GM12874 (cell line): Measurements from ENCODE around the gene MTA1.

Experiments used
- TF ChIP-seq, protein P1 (sequence below): IDR thresholded peaks from 2 replicates; pipeline ENCODE4 v1.5.1; 2011; ENCODE audit warnings: low read depth, mild to moderate bottlenecking, control low read depth, low read length, moderate library complexity; ENCODE audit not compliant: insufficient read depth

The MTA1 gene

DNA sequence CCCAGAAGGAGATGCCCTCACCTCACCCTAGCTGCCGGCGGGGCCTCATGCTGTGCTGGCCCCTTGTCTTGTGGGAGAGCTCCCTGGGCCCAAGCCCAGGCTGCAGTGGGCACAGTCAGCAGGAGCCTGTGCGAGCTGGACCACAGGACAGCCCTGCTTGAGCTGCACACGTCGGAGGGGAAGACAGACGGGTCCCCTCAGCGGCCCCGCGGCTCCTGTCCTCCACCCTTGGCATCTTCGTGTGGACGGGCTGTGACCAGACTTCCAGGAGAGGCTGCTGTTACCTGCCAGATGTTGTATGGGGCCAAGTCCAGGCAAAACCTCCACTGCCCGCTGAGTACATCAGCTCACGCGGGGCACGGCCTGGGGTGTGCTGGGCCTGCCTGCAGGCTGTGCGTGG is 30.7 kb upstream of the MTA1 start:
- TF ChIP-seq, protein P1, sequence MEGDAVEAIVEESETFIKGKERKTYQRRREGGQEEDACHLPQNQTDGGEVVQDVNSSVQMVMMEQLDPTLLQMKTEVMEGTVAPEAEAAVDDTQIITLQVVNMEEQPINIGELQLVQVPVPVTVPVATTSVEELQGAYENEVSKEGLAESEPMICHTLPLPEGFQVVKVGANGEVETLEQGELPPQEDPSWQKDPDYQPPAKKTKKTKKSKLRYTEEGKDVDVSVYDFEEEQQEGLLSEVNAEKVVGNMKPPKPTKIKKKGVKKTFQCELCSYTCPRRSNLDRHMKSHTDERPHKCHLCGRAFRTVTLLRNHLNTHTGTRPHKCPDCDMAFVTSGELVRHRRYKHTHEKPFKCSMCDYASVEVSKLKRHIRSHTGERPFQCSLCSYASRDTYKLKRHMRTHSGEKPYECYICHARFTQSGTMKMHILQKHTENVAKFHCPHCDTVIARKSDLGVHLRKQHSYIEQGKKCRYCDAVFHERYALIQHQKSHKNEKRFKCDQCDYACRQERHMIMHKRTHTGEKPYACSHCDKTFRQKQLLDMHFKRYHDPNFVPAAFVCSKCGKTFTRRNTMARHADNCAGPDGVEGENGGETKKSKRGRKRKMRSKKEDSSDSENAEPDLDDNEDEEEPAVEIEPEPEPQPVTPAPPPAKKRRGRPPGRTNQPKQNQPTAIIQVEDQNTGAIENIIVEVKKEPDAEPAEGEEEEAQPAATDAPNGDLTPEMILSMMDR: no peak

- TF ChIP-seq, protein P1: no peak
These were observed 30.1 kb upstream of the MTA1 start for GRCh38 chr14:105389534-105389933.

DNA sequence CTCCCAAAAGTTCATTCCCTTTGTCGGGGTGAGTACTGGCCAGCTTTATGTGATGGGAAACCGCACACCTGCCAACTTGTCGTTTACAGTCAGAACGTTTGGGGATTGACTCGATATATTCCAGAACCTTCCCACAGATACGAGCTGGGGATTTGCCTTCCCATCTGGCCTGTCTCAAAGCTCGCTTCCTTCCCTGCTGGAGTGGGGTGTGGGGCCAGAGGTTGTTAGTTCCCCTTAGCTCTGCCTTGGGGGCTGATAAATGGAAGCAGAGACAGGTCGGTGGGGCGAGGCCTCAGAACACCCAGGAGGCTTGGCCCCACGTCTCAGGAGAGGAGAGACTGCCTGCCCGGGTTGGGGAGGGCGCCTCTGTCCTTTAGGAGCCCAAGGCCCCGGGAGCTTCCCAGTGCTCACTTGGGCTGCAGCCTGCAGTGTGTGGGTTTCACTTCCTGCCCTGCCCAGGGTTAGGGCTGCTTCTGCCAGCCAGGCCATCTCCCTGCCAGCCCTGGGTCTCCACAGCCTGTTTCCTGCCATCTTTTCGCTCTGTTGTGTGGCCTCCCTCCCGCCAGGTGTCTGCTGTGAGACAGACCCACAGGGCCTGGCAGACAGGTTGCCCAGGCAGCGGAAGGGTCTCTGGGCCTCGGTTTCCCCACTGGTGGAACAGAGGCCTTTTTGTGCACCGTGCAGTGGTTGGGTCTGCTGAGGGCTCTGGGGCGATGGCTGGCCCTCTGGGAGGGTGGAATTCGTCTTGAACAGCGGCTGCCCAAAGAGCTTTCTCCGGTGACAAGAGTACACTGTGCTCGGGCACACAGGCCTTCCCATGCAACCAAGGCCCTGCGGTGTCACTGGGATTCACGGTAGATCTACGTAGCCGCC is 29.4 kb upstream of the MTA1 start:
- TF ChIP-seq, protein P1: no peak

DNA sequence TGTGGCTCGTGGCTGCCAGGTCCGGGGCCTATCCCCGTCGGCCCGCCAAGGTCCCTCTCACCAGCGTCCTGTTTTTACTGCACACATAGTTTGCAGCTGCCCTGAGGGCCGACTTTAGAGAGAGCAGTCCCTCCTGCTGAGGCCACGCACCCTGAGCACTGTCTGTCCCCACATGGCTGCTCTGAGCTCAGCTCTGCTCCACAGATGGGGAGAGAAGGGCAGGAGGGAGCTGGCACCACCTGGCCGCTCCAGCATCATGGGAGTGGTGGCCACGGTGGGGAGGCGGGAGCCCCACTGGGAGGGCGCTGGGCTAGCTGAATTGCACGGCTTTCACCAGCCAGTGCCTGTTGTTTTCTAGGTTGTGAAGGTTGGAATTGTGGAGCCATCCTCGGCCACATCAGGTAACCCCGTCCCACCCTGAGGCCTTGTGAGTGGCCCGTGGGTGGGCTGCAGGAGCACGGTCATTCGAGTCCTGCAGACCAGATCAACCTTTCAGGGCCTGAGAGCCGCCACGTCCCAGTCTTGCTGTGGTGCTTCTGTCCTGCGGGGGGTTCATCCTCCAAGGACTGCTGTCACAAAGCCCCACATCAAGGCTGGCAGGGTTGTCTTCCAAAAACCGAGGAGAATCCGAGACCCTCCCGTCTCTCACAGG is 28.7 kb upstream of the MTA1 start:
- TF ChIP-seq, protein P1: no peak

GRCh38 chr14:105391541-105391940 is 28.1 kb upstream of the MTA1 start:
- TF ChIP-seq, protein P1: no peak

GRCh38 chr14:105392131-105393090 is 27.2 kb upstream of the MTA1 start:
- TF ChIP-seq, protein P1: no peak

DNA sequence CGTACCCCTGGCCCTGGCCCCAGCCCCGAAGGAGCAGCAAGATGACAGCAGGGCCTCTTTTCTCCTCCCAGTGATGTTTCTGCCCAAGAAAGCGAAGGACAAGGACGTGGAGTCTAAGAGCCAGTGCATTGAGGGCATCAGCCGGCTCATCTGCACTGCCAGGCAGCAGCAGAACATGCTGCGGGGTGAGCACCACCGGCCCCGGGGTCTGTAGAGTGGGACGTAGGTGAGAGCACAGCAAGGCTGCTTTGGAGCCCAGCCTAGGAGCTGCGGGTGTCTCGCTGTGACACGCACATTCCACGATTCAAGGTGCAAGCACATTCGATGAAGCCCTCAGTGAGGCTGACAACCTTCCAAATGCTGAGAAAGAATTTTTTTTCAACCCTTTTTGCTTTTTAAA is 26.5 kb upstream of the MTA1 start:
- TF ChIP-seq, protein P1: no peak
